ENCODE results near the gene CDK11B.
"Not testable (repeated sequence)": the region's sequence is repeated elsewhere in the genome, so short reads cannot be mapped to it uniquely, and the experiment has no call there.

Gene CDK11B

GRCh38 chr1:1636621-1637478 lies 22.0 kb downstream of the CDK11B start:
- H3K36me3 ChIP-seq (ENCODE audit: control insufficient read depth, insufficient read depth, low read length); H3K27me3 ChIP-seq (ENCODE audit: control insufficient read depth, insufficient read depth, low read length); H3K9ac ChIP-seq (ENCODE audit: low read length); H3K4me3 ChIP-seq (ENCODE audit: low read length); H3K27ac ChIP-seq (ENCODE audit: low read depth, low read length); H3K4me1 ChIP-seq (ENCODE audit: control insufficient read depth, insufficient read depth, low read length): not testable (repeated sequence)

GRCh38 chr1:1634613-1635012 lies 24.2 kb downstream of the CDK11B start:
- not testable (repeated sequence) for H3K4me3 ChIP-seq (ENCODE audit: low read length); H3K4me1 ChIP-seq (ENCODE audit: control insufficient read depth, insufficient read depth, low read length); H3K36me3 ChIP-seq (ENCODE audit: control insufficient read depth, insufficient read depth, low read length); H3K27ac ChIP-seq (ENCODE audit: low read depth, low read length); H3K9ac ChIP-seq (ENCODE audit: low read length); H3K27me3 ChIP-seq (ENCODE audit: control insufficient read depth, insufficient read depth, low read length)

- not testable (repeated sequence) for H3K27ac ChIP-seq (ENCODE audit: low read depth, low read length); H3K4me3 ChIP-seq (ENCODE audit: low read length); H3K9ac ChIP-seq (ENCODE audit: low read length); H3K36me3 ChIP-seq (ENCODE audit: control insufficient read depth, insufficient read depth, low read length); H3K27me3 ChIP-seq (ENCODE audit: control insufficient read depth, insufficient read depth, low read length); H3K4me1 ChIP-seq (ENCODE audit: control insufficient read depth, insufficient read depth, low read length)
Measured at GRCh38 chr1:1633409-1633808, 25.4 kb downstream of the CDK11B start.

DNA sequence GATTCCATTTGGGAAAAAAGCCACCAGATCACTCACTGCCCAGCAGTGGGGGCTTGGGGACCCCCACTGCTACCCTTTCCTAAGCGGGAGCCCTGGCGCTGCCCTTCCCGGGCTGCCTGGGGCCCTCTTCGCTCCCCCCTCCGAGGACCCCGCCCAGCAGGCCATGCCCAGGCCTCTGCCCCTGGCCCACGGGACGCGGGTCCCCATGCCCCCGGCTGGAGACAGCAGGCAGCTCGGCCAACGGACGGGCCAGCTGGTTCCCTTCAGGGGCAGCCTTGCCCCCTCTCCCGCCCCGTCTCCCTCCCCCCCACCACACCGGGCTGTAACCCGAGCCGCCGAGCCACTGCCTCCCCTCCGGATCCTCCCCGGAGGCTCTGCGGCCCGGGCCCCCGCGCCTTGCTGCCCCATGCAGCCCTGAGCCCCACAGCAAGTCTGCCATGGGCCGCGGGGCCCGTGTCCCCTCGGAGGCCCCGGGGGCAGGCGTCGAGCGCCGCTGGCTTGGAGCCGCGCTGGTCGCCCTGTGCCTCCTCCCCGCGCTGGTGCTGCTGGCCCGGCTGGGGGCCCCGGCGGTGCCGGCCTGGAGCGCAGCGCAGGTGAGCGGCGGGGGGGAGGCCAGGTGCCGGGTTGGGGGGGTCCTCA lies 26.9 kb downstream of the CDK11B start, which contains the start of gene MMP23B:
Gene MMP23B, plus strand, starts transcription at position 392 of the 639 bp plus-strand sequence. Its CDS starts 46 bp downstream, at position 438.
- Histone ChIP-seq H3K27ac (ENCODE audit: low read depth, low read length) (peak within 1 kb of the TSS; percentile 58), H3K27me3 (ENCODE audit: control insufficient read depth, insufficient read depth, low read length) (no peaks in the 10 kb centered on the region), H3K9ac (ENCODE audit: low read length) (no peak within 1 kb of the TSS), H3K36me3 (ENCODE audit: control insufficient read depth, insufficient read depth, low read length) (peaks cover 3% of the 10 kb centered on the region), H3K4me3 (ENCODE audit: low read length) (peak within 1 kb of the TSS; percentile 27), H3K4me1 (ENCODE audit: control insufficient read depth, insufficient read depth, low read length) (no peaks in the 10 kb centered on the region)

- Histone ChIP-seq H3K27ac (ENCODE audit: low read depth, low read length) (peak overlapping the region; percentile 58), H3K9ac (ENCODE audit: low read length) (no peak overlapping the region), H3K4me1 (ENCODE audit: control insufficient read depth, insufficient read depth, low read length) (no peaks in the 10 kb centered on the region), H3K27me3 (ENCODE audit: control insufficient read depth, insufficient read depth, low read length) (no peaks in the 10 kb centered on the region), H3K36me3 (ENCODE audit: control insufficient read depth, insufficient read depth, low read length) (peaks cover 3% of the 10 kb centered on the region), H3K4me3 (ENCODE audit: low read length) (peak overlapping the region; percentile 27)
Measured at GRCh38 chr1:1630965-1631781, 27.6 kb downstream of the CDK11B start.

DNA sequence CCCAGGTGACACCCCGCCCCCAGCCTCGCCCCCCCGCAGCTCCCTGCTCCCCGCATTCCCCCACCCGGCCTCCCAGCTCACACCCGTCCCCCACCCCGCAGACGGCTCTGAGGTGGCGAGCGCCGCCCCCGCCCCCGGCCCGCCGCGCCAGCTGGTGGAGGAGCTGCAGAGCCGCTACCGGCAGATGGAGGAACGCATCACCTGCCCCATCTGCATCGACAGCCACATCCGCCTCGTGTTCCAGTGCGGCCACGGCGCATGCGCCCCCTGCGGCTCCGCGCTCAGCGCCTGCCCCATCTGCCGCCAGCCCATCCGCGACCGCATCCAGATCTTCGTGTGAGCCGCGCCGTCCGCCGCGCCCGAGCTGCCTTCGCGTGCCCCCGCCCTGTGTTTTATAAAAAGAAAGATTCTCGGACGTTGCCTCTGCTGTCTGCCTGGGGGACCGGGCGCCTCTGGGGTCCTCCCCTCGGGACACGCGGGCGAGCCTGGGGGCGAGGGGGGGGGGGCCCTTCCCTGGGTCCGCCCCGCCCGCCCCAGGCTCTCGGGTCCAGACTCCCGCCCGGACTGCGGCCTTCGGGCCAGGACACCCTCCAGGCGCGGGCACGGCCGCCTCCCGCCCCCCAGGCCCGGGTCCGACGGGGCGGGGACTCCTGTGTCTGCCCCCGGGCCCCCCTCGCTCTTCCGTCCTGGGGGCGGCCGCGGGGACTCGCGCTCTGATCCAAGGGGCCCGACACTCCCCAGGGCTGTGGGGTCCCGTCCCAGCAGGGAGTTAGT lies 28.4 kb downstream of the CDK11B start:
- Histone ChIP-seq H3K4me3 (ENCODE audit: low read length) (no peak overlapping the region), H3K27ac (ENCODE audit: low read depth, low read length) (peak overlapping the region; percentile 58), H3K4me1 (ENCODE audit: control insufficient read depth, insufficient read depth, low read length) (no peaks in the 10 kb centered on the region), H3K9ac (ENCODE audit: low read length) (no peak overlapping the region), H3K36me3 (ENCODE audit: control insufficient read depth, insufficient read depth, low read length) (peaks cover 3% of the 10 kb centered on the region), H3K27me3 (ENCODE audit: control insufficient read depth, insufficient read depth, low read length) (no peaks in the 10 kb centered on the region)

GRCh38 chr1:1629430-1630190 lies 29.2 kb downstream of the CDK11B start:
- no peaks in the 10 kb centered on the region for H3K27me3 ChIP-seq (ENCODE audit: control insufficient read depth, insufficient read depth, low read length)
- no peaks in the 10 kb centered on the region for H3K4me1 ChIP-seq (ENCODE audit: control insufficient read depth, insufficient read depth, low read length)
- H3K4me3 ChIP-seq (ENCODE audit: low read length), result peak overlapping the region; percentile 27
- H3K36me3 ChIP-seq (ENCODE audit: control insufficient read depth, insufficient read depth, low read length), result peaks cover 3% of the 10 kb centered on the region
- H3K27ac ChIP-seq (ENCODE audit: low read depth, low read length), result no peak overlapping the region
- no peak overlapping the region for H3K9ac ChIP-seq (ENCODE audit: low read length)

GRCh38 chr1:1628754-1629429 lies 29.9 kb downstream of the CDK11B start:
- Histone ChIP-seq H3K27me3 (ENCODE audit: control insufficient read depth, insufficient read depth, low read length) (no peaks in the 10 kb centered on the region), H3K9ac (ENCODE audit: low read length) (no peak overlapping the region), H3K4me1 (ENCODE audit: control insufficient read depth, insufficient read depth, low read length) (no peaks in the 10 kb centered on the region), H3K36me3 (ENCODE audit: control insufficient read depth, insufficient read depth, low read length) (peaks cover 3% of the 10 kb centered on the region), H3K27ac (ENCODE audit: low read depth, low read length) (no peak overlapping the region), H3K4me3 (ENCODE audit: low read length) (peak overlapping the region; percentile 27)

DNA sequence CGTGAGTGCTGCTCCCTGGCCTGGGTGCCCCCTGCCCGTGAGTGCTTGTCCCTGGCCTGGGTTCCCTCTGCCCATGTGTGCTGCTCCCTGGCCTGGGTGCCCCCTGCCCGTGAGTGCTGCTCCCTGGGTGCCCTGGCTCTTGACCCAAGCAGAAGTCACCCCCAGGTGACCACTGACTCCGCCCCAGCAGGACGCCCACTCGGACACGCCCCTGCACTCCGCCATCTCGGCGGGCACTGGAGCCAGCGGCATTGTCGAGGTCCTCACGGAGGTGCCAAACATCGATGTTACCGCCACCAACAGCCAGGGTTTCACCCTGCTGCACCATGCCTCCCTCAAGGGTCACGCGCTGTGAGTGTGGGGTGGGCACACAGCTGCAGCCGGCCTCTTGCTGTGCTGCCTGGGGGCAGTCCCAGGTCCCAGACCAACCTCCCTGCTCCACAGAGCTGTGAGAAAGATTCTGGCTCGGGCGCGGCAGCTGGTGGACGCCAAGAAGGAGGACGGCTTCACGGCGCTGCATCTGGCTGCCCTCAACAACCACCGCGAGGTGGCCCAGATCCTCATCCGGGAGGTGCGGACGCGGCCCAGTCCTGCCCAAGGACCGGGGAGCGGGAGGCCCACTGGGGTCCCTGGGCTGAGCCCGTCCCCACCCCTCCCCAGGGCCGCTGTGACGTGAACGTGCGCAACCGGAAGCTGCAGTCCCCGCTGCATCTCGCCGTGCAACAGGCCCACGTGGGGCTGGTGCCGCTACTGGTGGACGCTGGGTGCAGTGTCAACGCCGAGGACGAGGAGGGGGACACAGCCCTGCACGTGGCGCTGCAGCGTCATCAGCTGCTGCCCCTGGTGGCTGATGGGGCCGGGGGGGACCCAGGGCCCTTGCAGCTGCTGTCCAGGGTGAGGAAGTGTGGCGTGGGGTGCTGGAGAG lies 30.7 kb downstream of the CDK11B start:
- Histone ChIP-seq H3K9ac (ENCODE audit: low read length) (no peak overlapping the region), H3K36me3 (ENCODE audit: control insufficient read depth, insufficient read depth, low read length) (peaks cover 3% of the 10 kb centered on the region), H3K4me1 (ENCODE audit: control insufficient read depth, insufficient read depth, low read length) (no peaks in the 10 kb centered on the region), H3K27ac (ENCODE audit: low read depth, low read length) (no peak overlapping the region), H3K27me3 (ENCODE audit: control insufficient read depth, insufficient read depth, low read length) (no peaks in the 10 kb centered on the region), H3K4me3 (ENCODE audit: low read length) (no peak overlapping the region)

- Histone ChIP-seq H3K4me1 (ENCODE audit: control insufficient read depth, insufficient read depth, low read length) (no peaks in the 10 kb centered on the region), H3K9ac (ENCODE audit: low read length) (no peak overlapping the region), H3K27ac (ENCODE audit: low read depth, low read length) (no peak overlapping the region), H3K4me3 (ENCODE audit: low read length) (no peak overlapping the region), H3K36me3 (ENCODE audit: control insufficient read depth, insufficient read depth, low read length) (peaks cover 3% of the 10 kb centered on the region), H3K27me3 (ENCODE audit: control insufficient read depth, insufficient read depth, low read length) (no peaks in the 10 kb centered on the region)
Measured at GRCh38 chr1:1627261-1627828, 31.5 kb downstream of the CDK11B start.

Measured in rectal smooth muscle tissue (tissue), 1 donor.